Left renal pelvis (tissue), 4 donors: ENCODE results near the gene PAAF1. TPM values are rescaled to one million over a fixed set of nuclear protein-coding genes. Genes with fewer than 3 reads are reported as not detected.
A peak's percentile ranks its signal among the peaks of the same experiment; 100 is the strongest.
"Not testable (repeated sequence)": the region's sequence is repeated elsewhere in the genome, so short reads cannot be mapped to it uniquely, and the experiment has no call there.

Experiments
- DNase-seq, 4 donors: peaks; one replicate each; pipeline ENCODE4 v3.0.0-alpha.2; 2013; ENCODE audit warnings: low read depth in 4 of 4, low spot score in 3 of 4
- polyA plus RNA-seq, 4 donors: library from polyadenylated mRNA; unstranded; fragments of 120-200 nt; gene quantifications; one replicate each; pipeline ENCODE4 v1.2.1, GENCODE V29; 2013; ENCODE audit not compliant: insufficient read length in 4 of 4

PAAF1 gene
- polyA plus RNA-seq, 4 donors, result 23.2 to 39.6 (median 31.5) TPM

DNA sequence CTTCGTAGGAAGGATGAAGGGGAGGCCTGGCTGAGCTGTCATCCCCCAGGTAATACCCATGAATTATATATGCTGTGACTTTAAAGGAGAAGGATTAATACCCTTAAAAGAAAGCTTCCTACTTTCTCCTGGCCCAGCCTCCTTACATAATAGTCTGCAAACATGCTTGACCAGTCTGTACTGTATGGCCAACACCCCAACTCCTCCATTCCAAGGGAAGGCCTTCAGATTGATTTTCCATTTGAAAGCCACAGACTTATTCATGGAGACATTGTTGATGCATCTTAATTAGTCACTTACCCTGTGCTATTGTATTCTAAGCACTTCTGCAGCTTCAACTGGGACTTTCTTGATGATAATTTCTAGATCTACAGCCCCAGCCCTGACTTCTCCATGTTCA lies 2.0 kb downstream of the PAAF1 start:
- DNase-seq, result no peak

DNA sequence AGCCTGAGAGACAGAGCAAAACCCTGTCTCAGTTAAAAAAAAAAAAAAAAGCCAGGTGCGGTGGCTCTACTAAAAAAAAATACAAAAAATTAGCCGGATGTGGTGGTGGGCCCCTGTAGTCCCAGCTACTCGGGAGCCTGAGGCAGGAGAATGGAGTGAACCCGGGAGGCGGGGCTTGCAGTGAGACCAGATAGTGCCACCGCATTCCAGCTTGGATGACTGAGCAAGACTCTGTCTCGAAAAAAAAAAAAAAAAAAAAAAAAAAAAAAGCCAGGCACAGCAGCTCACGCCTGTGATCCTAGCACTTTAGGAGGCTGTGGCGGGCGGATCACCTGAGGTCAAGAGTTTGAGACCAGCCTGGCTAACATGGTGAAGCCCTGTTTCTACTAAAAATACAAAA lies 3.6 kb downstream of the PAAF1 start:
- DNase-seq, result not testable (repeated sequence)

DNA sequence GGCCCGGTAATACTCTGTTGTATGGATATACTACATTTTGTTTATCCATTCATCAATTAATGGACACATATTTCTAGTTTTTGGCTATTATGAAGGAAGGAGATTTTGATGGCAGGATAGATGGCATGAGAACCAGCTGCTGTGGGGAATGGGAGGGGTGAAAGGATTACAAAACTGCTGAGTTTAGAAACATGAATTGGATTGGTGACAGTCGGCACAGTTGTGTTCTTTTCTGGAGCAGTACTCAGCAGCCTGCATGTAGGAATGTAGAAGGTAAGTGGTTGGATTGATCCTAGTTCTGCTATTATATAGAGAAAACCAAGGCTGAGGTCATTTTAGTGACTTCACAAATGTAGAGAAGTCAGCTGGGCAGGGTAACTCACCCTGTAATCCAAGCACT lies 7.1 kb downstream of the PAAF1 start:
- DNase-seq, result no peak

GRCh38 chr11:73888244-73888643 lies 11.4 kb downstream of the PAAF1 start:
- no peak for DNase-seq

GRCh38 chr11:73889019-73889418 lies 12.2 kb downstream of the PAAF1 start:
- DNase-seq, result no peak

- no peak for DNase-seq
Measured at GRCh38 chr11:73889536-73889935, 12.7 kb downstream of the PAAF1 start.

- no peak for DNase-seq
Measured at GRCh38 chr11:73893041-73893440, 16.2 kb downstream of the PAAF1 start.

DNA sequence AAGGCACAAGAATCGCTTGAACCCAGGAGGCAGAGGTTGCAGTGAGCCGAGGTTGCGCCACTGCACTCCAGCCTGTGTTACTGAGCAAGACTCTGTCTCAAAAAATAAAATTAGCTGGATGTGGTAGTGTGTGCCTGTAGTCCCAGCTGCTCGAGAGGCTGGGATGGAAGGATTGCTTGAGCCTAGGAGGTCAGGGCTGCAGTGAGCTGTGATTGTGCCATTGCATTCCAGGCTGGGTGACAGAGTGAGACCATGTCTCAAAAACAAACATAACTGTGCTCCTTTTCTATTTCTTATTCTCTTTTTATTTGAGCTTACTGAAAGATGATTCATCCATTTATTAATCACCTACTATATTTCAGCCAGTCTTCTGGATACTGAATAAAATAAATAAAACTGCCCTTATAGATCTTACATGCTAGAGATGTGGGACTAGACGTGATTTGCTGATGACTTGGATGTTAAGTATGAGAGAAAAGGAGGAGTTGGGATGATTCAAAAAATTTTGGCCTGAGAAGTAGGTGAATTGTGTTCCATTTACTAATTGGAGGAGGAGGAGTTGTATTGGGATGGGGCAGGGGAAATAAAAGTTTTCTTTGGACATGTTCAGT lies 18.0 kb downstream of the PAAF1 start:
- no peak for DNase-seq

- DNase-seq, result no peak
Measured at GRCh38 chr11:73902303-73902702, 25.5 kb downstream of the PAAF1 start.

DNA sequence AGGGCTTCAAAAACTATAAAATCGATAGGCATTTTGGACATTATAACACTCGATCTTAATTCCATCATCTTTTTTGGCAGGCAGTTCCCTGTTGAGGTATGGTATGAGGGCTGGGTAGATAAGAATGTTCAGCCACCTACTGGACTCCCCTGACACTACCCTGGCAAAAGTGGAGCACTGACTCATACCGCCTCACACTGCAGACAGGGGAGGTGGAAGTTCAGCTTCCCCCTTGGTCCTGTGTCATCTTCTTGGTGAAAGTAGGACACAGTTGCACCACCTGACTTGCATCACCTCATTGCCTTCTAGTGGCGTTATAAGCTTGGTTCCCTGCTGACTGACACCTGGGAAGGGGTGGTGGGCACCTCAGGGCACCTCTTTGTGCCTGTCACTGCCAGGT lies 30.4 kb downstream of the PAAF1 start:
- no peak for DNase-seq

DNA sequence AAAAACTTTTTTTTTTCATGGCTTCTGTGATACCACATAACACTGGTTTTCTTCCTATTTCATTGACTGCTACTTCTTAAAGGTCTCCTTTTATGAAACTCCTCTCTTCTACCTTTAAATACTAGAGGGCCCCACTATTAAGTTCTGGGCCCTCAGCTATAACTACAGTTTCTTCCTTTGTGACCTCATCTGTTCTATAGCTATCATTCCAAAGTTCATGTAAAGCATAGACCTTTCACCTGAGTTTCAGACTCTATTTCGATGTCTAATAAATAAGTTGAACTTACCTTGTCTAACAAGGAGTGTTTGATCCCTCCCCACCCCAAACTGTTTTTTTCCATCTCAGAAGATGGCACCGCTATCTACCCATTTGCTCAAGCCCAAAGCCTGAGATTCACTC lies 35.2 kb downstream of the PAAF1 start:
- DNase-seq, result no peak

- DNase-seq, result no peak
Measured at GRCh38 chr11:73913472-73913871, 36.7 kb downstream of the PAAF1 start.

DNA sequence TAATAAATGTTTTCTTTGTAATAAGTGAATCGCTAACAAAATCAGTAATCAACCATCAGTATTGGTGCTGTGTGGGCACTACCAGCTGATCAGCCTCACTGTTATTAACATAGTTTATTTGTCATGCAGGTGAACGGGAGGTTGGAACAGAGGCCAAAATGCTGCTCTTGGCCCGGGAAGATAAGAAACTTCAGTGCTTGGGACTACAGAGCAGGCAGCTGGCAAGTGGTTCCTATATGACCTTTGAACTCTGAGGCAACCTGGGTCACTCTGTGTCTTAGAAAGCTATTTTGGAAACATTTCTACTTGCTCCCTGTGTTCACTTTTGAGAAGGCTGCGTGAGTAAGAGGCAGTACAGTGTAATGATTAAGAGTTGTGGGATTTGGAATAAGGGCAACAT lies 37.5 kb downstream of the PAAF1 start:
- DNase-seq, result no peak

DNA sequence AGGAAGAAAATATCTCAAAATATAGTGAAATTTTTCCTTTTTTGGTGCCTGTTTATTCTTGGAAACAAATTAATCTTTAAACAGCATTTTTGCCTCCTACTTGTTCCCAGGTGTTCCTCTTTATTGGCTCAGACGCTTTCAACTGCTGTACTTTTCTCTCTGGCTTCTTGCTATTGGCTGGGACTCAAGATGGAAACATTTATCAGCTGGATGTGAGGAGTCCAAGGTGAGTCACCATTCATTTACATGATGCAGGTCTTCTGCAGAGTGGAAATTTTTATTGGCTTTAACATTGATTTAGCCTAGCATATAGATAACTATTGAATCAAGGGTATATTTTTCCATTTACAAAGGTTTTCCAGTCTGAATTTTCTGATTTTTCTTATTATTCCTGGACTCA lies 39.6 kb downstream of the PAAF1 start:
- DNase-seq, result no peak

GRCh38 chr11:73921180-73921579 lies 44.4 kb downstream of the PAAF1 start:
- DNase-seq, result no peak

DNA sequence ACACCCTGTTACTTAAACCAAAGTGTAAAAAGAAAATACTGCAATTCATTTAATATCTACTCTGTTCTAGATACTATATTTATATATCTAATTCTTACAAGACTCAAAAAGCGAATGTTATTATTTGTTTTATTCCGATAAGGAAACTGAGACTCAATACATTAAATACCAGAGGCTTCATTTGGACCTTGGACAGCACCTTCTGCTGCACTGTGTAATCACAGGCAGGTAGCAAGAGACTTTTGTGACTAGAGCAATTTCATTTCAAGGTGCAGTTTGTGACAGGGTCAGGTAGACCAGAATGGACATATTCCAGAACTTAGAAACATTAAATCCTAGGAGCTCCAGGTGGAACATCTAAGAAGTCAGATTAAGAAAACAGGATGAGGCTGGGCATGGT lies 52.6 kb downstream of the PAAF1 start:
- no peak for DNase-seq

DNA sequence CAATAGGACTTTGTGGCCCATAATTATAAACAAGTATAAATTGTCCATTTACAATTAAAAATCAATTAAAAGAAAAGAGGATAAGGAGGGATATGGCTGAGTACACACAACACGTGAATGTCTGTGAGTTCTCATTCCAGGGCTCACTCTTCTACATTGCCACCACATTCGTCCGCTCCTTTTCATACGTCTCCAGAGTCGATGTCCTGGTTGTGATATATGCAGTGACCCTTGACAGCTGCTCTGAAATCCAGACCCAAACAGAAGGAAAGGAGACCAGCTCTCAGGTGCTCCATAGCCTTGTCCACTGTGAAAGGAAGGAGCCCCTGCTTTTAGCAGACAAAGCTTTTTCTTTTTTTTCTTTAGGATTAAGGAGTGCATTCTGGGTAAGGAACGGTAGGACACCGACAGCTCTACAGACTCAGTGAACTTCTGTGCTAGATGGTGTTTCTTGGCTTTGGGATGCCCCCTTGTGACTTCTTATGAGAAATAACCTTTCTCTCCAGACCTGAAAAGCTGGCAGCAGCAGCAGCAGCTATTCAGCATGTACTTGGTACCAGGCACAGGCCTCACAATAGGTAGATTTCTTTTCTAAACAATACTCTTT lies 54.3 kb downstream of the PAAF1 start:
- peak in 3 of 4 donors; percentile 10 to 30 (median 20) for DNase-seq

DNA sequence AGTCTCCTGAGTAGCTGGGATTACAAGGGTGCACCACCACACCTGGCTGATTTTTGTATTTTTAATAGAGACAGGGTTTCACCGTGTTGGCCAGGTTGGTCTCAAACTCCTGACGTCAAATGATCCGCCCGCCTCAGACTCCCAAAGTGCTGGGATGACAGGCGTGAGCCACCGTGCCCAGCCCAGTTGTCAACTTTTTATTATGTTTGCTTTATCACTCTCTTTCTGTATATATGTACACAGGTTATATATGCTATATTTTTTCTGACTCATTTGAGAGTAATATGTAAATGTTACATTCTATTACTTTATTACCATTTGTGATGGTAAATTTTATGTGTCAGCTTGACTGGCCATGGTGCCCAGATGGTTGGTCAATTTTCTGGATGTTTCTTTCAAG lies 55.2 kb downstream of the PAAF1 start:
- DNase-seq, result no peak

GRCh38 chr11:73932781-73933180 lies 56.0 kb downstream of the PAAF1 start:
- no peak for DNase-seq

- DNase-seq, result not testable (repeated sequence)
Measured at GRCh38 chr11:73936047-73936446, 59.2 kb downstream of the PAAF1 start.

GRCh38 chr11:73939096-73939495 lies 62.3 kb downstream of the PAAF1 start:
- DNase-seq, result no peak

GRCh38 chr11:73940801-73941570 lies 64.2 kb downstream of the PAAF1 start:
- no peak for DNase-seq
